ENCODE measurements around the gene MKRN3. TPM values are rescaled to one million over a fixed set of nuclear protein-coding genes. Genes with fewer than 3 reads are reported as not detected.
"Not testable (repeated sequence)": the region's sequence is repeated elsewhere in the genome, so short reads cannot be mapped to it uniquely, and the experiment has no call there.

The MKRN3 gene
- total RNA-seq, 4 donors from 2014 or later: 0.39 to 0.93 TPM; not detected in 2

DNA sequence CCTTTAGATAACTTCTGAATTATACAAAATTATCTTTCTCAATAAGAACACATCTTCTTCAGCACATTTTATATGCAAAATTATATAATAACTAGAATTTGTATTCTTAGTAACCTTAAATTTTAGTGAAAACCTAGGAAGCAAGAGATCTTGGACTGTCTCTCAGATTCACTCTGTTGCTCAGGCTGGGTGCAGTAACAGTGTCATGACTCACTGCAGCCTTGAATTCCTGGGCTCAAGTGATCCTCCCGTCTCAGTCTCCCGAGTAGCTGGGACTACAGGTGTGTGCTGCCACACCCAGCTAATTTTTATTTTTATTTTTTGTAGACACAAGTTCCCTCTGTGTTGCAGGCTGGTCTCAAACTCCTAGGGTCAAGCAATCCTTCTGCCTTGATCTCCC lies 29.9 kb downstream of the MKRN3 start:
- no peak for TF ChIP-seq POLR2AphosphoS5 (IDR thresholded peaks at IDR 0.05)
- TF ChIP-seq POLR2A (IDR thresholded peaks at IDR 0.05): no peak
- H3K27me3 ChIP-seq: no peaks in the 10 kb centered on the region
- H3K4me3 ChIP-seq: no peak overlapping the region
- no peaks in the 10 kb centered on the region for H3K36me3 ChIP-seq
- no peak overlapping the region for H3K27ac ChIP-seq
- WGBS, 2 donors (ENCODE audit: low coverage in 1 of 2): 33 to 50% methylated on average over 2 of the region's 2 CpGs
- H3K4me1 ChIP-seq: no peaks in the 10 kb centered on the region
- no peak for ATAC-seq
- no peaks in the 10 kb centered on the region for H3K9me3 ChIP-seq

DNA sequence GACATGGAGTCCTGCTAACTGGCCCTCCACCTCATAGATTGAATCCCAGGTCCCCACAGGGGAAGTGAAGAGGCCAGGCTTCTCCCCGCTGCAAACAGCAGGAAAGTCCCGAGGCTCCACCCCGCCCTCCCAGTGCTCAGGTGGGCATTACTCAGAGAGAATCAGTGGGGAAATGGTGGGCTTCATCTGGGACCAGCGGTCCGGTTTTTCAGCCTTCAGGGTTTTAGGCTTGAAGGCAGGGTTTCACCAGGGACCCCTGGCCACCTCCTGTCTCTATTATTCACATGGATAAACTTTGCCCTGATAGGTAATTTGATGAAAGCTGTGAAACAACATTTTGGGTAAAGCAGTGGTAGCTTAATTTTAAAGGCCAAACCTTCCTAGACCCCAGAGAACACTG lies 31.3 kb downstream of the MKRN3 start:
- Histone ChIP-seq H3K36me3 (no peaks in the 10 kb centered on the region), H3K9me3 (no peaks in the 10 kb centered on the region), H3K27ac (no peak overlapping the region), H3K27me3 (no peaks in the 10 kb centered on the region), H3K4me1 (no peaks in the 10 kb centered on the region), H3K4me3 (no peak overlapping the region)
- 92% methylated on average over 2 of the region's 5 CpGs; no CpG with 5 or more reads in 1 of the 2 donors for WGBS, 2 donors (ENCODE audit: low coverage in 1 of 2)
- TF ChIP-seq, protein P1, sequence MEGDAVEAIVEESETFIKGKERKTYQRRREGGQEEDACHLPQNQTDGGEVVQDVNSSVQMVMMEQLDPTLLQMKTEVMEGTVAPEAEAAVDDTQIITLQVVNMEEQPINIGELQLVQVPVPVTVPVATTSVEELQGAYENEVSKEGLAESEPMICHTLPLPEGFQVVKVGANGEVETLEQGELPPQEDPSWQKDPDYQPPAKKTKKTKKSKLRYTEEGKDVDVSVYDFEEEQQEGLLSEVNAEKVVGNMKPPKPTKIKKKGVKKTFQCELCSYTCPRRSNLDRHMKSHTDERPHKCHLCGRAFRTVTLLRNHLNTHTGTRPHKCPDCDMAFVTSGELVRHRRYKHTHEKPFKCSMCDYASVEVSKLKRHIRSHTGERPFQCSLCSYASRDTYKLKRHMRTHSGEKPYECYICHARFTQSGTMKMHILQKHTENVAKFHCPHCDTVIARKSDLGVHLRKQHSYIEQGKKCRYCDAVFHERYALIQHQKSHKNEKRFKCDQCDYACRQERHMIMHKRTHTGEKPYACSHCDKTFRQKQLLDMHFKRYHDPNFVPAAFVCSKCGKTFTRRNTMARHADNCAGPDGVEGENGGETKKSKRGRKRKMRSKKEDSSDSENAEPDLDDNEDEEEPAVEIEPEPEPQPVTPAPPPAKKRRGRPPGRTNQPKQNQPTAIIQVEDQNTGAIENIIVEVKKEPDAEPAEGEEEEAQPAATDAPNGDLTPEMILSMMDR (IDR thresholded peaks at IDR 0.05): no peak
- no peak for TF ChIP-seq POLR2A (IDR thresholded peaks at IDR 0.05)
- TF ChIP-seq POLR2AphosphoS5 (IDR thresholded peaks at IDR 0.05): no peak
- TF ChIP-seq EP300 (IDR thresholded peaks at IDR 0.05): no peak
- ATAC-seq: no peak

DNA sequence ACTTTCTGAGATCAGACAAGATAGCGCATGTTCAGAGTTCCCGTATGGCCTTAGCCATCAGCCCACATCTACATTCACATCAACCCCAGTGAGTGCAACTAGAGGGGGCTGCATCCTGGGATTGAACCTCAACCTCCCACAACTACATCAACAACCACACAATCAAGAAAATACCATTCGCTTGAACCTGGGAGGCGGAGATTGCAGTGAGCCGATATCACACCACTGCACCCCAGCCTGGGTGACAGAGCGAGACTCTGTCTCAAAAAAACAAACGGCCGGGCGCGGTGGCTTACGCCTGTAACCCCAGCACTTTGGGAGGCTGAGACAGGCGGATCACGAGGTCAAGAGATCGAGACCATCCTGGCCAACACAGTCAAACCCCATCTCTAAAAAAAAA lies 31.8 kb downstream of the MKRN3 start:
- not testable (repeated sequence) for H3K27ac ChIP-seq, H3K4me1 ChIP-seq, H3K36me3 ChIP-seq, ATAC-seq, H3K4me3 ChIP-seq, H3K9me3 ChIP-seq, H3K27me3 ChIP-seq
- WGBS, 2 donors (ENCODE audit: low coverage in 1 of 2): 84 to 98% methylated on average over 10 to 14 of the region's 14 CpGs

DNA sequence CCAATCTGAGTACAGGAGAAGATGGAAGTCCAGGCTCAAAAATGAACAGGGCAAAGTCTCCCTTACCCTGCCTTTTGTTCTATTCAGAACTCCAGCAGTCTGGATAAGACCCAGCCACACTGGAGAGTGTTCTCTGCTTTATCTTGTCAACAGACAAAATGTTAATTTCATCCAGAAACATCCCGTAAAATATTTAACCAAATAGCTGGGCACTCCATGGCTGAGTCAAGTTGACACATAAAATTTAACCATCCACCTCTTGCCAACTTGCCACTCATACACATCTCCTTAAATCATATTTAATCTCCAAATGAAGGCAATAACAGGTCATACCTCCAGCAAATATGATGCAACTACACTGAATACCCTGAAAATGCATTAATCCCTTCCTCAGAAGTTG lies 33.6 kb downstream of the MKRN3 start:
- Histone ChIP-seq H3K4me1 (no peaks in the 10 kb centered on the region), H3K36me3 (no peaks in the 10 kb centered on the region), H3K27me3 (no peaks in the 10 kb centered on the region), H3K27ac (no peak overlapping the region), H3K4me3 (no peak overlapping the region), H3K9me3 (no peaks in the 10 kb centered on the region)
- ATAC-seq: no peak
- WGBS, 2 donors (ENCODE audit: low coverage in 1 of 2): 76 to 80% methylated on average over 1 of the region's 1 CpG
- TF ChIP-seq POLR2A (IDR thresholded peaks at IDR 0.05): no peak
- TF ChIP-seq POLR2AphosphoS5 (IDR thresholded peaks at IDR 0.05): no peak

DNA sequence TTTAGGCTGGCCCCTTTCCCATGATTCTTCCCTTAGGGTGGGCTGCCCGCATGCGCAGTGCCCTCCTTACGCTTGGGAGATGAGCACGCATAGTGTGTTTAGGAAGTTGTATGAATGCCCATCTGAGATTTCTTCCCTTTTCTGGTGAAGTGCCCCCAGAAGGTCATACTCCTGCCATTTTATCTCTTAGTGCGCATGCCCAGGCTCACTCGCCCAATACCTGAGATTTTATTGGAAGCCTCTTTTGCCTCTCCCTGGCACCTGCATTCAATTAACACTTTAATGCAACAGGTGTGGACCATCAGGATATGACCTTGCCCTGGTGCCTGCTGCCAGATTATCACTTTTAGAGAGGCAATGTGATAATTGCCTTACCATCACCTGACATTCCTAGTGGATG lies 36.6 kb downstream of the MKRN3 start:
- 91 to 94% methylated on average over 4 to 6 of the region's 6 CpGs for WGBS, 2 donors (ENCODE audit: low coverage in 1 of 2)
- Histone ChIP-seq H3K27ac (no peak overlapping the region), H3K36me3 (no peaks in the 10 kb centered on the region), H3K27me3 (no peaks in the 10 kb centered on the region), H3K4me1 (no peaks in the 10 kb centered on the region), H3K9me3 (no peaks in the 10 kb centered on the region), H3K4me3 (no peak overlapping the region)
- TF ChIP-seq POLR2A (IDR thresholded peaks at IDR 0.05) (no peak), EP300 (IDR thresholded peaks at IDR 0.05) (no peak), POLR2AphosphoS5 (IDR thresholded peaks at IDR 0.05) (no peak)
- TF ChIP-seq, protein P1 (IDR thresholded peaks at IDR 0.05): no peak
- ATAC-seq: no peak

DNA sequence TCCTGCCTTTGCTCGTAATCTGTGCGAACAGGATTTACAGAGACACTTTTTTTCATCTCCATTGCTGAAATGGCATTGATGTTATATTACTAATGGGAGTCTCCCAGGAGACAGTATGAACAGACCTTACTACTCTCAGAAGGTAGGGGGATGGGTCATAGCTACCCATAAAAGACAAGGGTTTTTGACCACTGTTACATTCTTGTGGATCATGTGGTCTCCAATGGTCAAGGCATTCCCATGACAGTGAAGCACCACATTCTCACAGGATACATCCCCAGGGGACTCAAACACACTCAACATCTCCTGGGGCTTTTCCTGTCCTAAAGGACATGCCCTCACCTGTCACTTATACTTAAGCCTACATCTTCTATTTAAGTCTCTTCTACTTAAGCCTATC lies 40.8 kb downstream of the MKRN3 start:
- H3K9me3 ChIP-seq: no peaks in the 10 kb centered on the region
- no peaks in the 10 kb centered on the region for H3K36me3 ChIP-seq
- no peaks in the 10 kb centered on the region for H3K4me1 ChIP-seq
- no peaks in the 10 kb centered on the region for H3K27me3 ChIP-seq
- no peak overlapping the region for H3K4me3 ChIP-seq
- WGBS, 2 donors (ENCODE audit: low coverage in 1 of 2): 67% methylated on average over 1 of the region's 2 CpGs; no CpG with 5 or more reads in 1 of the 2 donors
- H3K27ac ChIP-seq: no peak overlapping the region
- ATAC-seq: no peak
- no peak for TF ChIP-seq EP300 (IDR thresholded peaks at IDR 0.05)
- TF ChIP-seq, protein P1 (IDR thresholded peaks at IDR 0.05): no peak
- no peak for TF ChIP-seq POLR2A (IDR thresholded peaks at IDR 0.05)
- no peak for TF ChIP-seq POLR2AphosphoS5 (IDR thresholded peaks at IDR 0.05)
